Right cardiac atrium (tissue), 5 donors: ENCODE data around the gene SEPTIN1. TPM values are rescaled to one million over a fixed set of nuclear protein-coding genes. Genes with fewer than 3 reads are reported as not detected.

Experiments used
- ATAC-seq, 2 donors: fragments of 200-7000 bp; cut with Tn5 transposase; one replicate each; pipeline versions ENCODE4 v1.8.0 to v1.9.1; 2020; ENCODE audit warnings: moderate library complexity in 2 of 2, mild to moderate bottlenecking in 1 of 2
- DNase-seq, 3 donors: peaks; one replicate each; pipeline ENCODE4 v3.0.0-alpha.2; 2020
- H3K27ac ChIP-seq: one replicate; pipeline ENCODE4 v1.5.1; 2013; ENCODE audit warnings: mild to moderate bottlenecking, low read length, control low read depth, moderate library complexity
- H3K27me3 ChIP-seq: one replicate; pipeline ENCODE4 v1.6.1; 2013; ENCODE audit not compliant: control insufficient read depth, insufficient read depth
- H3K4me1 ChIP-seq: one replicate; pipeline ENCODE4 v1.6.1; 2013; ENCODE audit warnings: low read length; ENCODE audit not compliant: control insufficient read depth, insufficient read depth
- H3K4me3 ChIP-seq: one replicate; pipeline ENCODE4 v1.5.1; 2013; ENCODE audit warnings: low read length, control low read depth
- H3K9me3 ChIP-seq: one replicate; pipeline ENCODE4 v1.6.1; 2013; ENCODE audit warnings: low read length; ENCODE audit not compliant: control insufficient read depth
- WGBS: extraction: QIAGEN DNeasy Blood & Tissue Kit; methylation state at CpG from one replicate; pipeline ENCODE4 v1.1.7; 2013; 5-methylcytosine and 5-hydroxymethylcytosine counted together
- intact Hi-C, 4 donors: fragments of 100-400 bp; cut with DNase I; formaldehyde crosslinking; loops; one replicate each; pipeline versions ENCODE4 v1.11.0 to v1.14.0; 2022 to 2023
- polyA plus RNA-seq: library from polyadenylated mRNA; stranded (reverse); fragments of 200-250 nt; gene quantifications from one replicate; pipeline ENCODE4 v1.2.3, GENCODE V29; 2013
- total RNA-seq, 4 donors: library from RNA; stranded (reverse); fragmentation: NEBNext Ultra II Directional; extraction: Animal tissue kit (Norgen Biotek cat#: 25700); gene quantifications; one replicate each; pipeline ENCODE4 v1.2.1, GENCODE V29; 2021
- donor health status: healthy with polysubstance abuse.
- donor health status: DM: no; HTN: yes; CAD: no.
- donor health status: DM: no; HTN: no; CAD: no.
- donor health status: DM: no; HTN: yes; CAD: no; lungs with severe emphysema.
- donor health status: DM: yes; HTN: yes; CAD: no.

Gene SEPTIN1
- total and polyA plus RNA-seq, 5 donors: 1.1 to 3.6 (median 1.8) TPM

DNA sequence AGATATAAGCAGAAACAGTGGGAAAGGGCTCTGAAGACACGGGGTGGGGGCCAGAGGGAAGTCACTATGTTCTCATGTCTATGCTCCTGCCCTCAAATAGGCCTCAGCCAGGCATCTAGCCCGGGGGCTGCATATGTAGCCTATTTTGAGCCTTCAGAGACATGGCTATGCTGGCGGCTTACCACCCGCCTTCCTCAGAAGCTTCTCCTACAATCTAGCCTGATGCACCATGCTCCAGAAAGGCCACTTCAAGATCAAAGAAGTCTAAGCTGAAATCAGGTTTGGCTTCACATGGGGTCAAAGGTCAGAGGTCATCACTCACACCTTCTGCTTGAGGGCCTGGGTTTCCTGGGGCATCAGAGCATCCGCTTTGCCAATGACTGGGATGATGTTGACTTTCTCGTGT lies 1.6 kb downstream of the SEPTIN1 start:
- intact Hi-C loops: no loop called here
- Histone ChIP-seq H3K4me3 (no peak overlapping the region), H3K27ac (no peak overlapping the region), H3K4me1 (peaks cover 2% of the 10 kb centered on the region), H3K27me3 (no peaks in the 10 kb centered on the region), H3K9me3 (no peaks in the 10 kb centered on the region)
- ATAC-seq (no peak), DNase-seq (peak in 1 of 3 donors; percentile 12)
- WGBS: 75% methylated on average over 6 of the region's 6 CpGs

DNA sequence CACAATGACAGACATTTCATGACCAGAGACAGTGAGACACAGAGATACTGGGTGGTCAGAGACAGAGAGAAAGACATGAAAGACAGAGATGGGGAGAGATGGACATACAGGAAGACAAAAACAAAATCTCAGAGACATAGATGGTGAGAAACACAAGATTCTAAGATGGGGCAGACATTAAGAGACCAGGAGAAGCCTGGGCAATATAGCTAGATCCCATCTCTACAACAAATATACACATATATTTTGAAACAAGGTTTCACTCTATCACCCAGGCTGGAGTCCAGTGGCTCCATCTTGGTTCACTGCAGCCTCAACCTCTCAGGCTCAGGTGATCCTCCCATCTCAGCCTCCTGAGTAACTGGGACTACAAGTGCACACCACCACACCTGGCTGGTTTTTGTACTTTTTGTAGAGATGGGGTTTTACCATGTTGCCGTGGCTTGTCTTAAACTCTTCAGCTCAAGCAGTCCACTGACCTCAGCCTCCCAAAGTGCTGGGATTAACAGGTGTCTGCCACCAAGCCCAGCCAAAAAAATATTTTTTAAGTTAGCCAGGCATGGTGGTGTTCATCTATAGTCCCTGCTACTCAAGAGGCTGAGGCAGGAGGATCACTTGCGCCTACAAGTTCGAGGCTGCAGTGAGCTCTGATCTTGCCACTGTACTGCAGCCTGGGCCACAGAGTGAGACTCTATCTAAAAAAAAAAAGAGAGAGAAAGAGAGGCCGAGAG lies 2.1 kb downstream of the SEPTIN1 start:
- DNase-seq (peak in 1 of 3 donors; percentile 10), ATAC-seq (no peak)
- intact Hi-C loops: no loop called here
- no peak overlapping the region for H3K4me3 ChIP-seq
- H3K9me3 ChIP-seq: no peaks in the 10 kb centered on the region
- H3K27ac ChIP-seq: no peak overlapping the region
- 86% methylated on average over 4 of the region's 4 CpGs for WGBS
- no peaks in the 10 kb centered on the region for H3K27me3 ChIP-seq
- peaks cover 2% of the 10 kb centered on the region for H3K4me1 ChIP-seq

DNA sequence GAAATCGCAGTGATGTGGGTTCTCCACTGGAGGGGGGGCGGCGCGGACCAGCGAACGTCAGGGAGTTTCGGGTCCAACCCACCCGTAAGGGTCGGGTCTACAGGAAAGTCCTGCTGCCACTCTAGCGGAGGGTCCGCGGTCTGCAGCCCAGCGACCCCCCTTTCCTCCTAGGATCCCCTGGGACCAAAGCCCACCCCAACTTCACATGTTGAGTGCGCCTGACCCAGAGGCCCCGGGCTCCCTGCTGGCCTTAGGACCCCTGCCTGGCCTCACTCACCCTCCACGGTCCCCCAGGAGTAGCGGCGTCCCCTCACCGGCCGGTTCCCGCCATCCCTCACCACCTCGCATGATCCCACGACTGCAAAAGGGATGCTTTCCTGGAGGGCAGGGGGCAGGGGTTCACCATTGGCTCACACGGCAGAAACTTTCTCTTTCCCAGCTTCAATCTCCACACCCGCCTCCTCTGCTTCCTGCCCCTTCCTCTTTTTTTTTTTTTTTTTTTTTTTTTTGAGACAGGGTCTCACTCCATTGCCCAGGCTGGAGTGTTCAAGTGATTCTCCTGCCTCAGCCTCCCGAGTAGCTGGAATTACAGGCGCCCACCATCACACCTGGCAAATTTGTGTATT lies 3.1 kb downstream of the SEPTIN1 start:
- Histone ChIP-seq H3K4me1 (peaks cover 2% of the 10 kb centered on the region), H3K4me3 (peak overlapping the region; percentile 22), H3K9me3 (no peaks in the 10 kb centered on the region), H3K27ac (peak overlapping the region; percentile 38), H3K27me3 (no peaks in the 10 kb centered on the region)
- 25% methylated on average over 27 of the region's 27 CpGs for WGBS
- intact Hi-C loops: no loop called here
- DNase-seq (no peak), ATAC-seq (no peak)

DNA sequence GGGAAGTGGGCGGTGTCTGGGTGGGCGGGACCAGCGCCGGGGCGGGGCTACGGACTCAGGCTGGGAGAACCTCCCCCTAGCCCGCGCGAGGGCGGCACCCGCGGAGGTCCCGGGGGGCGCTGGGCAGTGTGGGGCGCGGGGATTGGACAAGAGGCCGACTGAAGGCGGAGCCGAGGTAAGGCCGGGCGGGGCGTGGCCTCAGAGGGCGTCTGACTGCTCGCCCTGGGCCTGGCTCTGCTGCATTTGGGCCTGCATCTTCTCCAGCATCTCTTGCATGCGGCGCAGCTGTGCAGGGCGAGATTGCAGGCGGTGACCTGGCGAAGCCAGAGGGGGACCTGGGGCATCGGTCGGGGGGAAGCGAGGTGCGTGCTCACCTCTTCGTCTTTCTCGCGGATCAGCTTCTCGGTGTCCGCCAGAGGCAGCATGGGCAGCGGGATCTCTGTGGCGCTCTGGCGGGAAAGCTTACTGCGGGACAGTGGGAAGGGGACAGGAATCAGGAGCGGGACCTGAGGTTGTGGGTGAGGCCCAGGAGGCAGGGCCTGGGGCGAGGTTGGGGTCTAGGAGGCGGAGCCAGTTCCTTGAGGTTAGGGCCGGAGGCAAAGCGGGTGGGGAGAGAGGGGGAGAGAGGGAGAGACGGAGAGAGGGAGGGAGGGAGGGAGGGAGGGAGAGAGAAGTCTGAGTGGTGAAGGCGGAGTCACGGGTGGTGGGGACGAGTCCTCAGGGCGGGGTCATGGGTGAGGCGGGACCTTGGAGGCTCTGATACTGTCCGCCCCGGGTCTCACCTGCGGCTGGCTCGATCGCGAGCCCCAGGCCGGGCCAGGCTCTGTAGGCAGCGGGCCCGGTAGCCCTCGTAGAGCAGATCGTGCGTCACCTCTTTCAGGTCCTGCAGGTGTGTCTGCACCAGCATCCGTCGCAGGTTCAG lies 3.9 kb downstream of the SEPTIN1 start:
- intact Hi-C loops: no loop called here
- ATAC-seq (peak; percentile 97), DNase-seq (peak; percentile 99 to 100 (median 100))
- under 1% methylated on average over 67 of the region's 67 CpGs for WGBS
- peak overlapping the region; percentile 98 for H3K27ac ChIP-seq
- H3K9me3 ChIP-seq: no peaks in the 10 kb centered on the region
- no peaks in the 10 kb centered on the region for H3K27me3 ChIP-seq
- peak overlapping the region; percentile 71 for H3K4me3 ChIP-seq
- peaks cover 2% of the 10 kb centered on the region for H3K4me1 ChIP-seq

DNA sequence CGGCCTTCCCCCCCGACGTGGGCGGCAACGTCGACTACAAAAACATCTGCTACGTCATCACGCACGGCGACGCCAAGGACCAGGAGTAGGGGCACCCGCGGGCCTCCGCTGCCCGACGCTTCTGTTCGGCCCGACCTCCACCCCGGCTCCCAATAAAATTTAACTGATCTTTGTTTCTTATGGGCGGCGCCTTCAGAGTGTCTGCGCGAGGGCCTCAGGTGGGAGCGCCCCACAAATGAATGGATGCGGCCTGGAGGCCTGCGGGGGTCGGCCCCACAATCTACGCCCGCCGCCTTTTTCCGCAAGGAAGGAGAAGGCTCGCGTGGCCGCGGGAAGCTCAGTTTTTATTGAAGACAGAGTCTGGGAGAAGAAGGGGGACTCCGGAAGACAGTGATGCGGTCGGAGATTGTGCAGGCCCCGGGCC lies 4.5 kb downstream of the SEPTIN1 start:
- H3K27ac ChIP-seq: peak overlapping the region; percentile 98
- whole genome bisulfite sequencing: under 1% methylated on average over 39 of the region's 39 CpGs

DNA sequence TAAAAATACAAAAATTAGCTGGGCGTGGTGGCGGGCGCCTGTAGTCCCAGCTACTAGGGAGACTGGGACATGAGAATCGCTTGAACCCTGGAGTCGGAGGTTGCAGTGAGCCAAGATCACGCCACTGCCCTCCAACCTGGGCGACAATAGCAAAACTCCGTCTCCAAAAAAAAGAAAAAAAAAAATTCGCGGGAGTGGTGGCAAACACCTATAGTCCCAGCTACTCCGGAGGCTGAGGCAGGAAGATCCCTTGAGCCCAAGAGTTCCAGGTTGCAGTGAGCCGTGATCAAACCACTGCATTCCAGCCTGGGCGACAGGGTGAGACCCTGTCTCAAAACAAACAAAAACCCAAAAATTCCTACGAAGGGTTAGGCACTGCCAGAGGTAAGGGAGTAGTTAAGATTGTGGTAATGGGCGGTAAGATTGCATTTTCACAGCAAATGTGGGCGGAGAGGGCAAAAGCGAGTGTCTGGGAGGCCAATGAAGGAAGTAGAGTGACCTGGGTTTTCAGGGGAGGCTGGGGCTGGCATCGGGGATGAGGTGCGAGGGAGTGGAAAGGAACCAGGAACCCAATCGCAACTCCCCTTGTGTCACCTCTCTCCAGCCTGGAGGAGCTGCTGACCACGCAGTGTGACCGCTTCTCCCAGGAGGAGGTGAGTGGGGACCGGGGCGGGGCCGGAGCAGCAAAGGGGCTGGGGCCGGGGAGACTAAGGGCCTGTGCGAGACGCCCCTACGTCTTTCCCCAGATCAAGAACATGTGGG lies 5.1 kb downstream of the SEPTIN1 start:
- peak in 1 of 3 donors; percentile 49 for DNase-seq
- intact Hi-C loops: no loop called here
- 45% methylated on average over 29 of the region's 29 CpGs for WGBS

More for the DNA sequence above, 4.5 kb downstream of the SEPTIN1 start:
- intact Hi-C loops: no loop called here
- DNase-seq (peak; percentile 97 to 99 (median 98)), ATAC-seq (peak; percentile 81)
- H3K4me1 ChIP-seq: peaks cover 2% of the 10 kb centered on the region
- peak overlapping the region; percentile 71 for H3K4me3 ChIP-seq
- no peaks in the 10 kb centered on the region for H3K9me3 ChIP-seq
- no peaks in the 10 kb centered on the region for H3K27me3 ChIP-seq

DNA sequence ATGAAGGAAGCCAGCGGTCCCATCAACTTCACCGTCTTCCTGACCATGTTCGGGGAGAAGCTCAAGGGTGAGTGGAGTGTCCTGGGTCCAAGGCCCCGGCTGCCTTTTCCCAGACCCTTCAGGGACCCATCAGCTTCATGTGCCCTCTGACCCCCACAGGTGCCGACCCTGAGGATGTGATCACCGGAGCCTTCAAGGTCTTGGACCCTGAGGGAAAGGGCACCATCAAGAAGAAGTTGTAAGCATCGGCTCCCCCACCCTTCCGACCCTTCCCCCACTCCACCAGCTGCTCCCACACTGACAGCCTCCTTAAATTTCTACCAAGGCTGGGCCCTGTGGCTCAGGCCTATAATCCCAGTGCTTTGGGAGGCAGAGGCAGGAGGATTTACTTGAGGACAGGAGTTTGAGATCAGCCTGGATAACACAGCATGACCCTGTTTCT lies 5.9 kb downstream of the SEPTIN1 start:
- no peaks in the 10 kb centered on the region for H3K27me3 ChIP-seq
- intact Hi-C loops: no loop called here
- DNase-seq (peak in 2 of 3 donors; percentile 41), ATAC-seq (no peak)
- 96% methylated on average over 8 of the region's 8 CpGs for WGBS
- H3K9me3 ChIP-seq: no peaks in the 10 kb centered on the region
- no peak overlapping the region for H3K4me3 ChIP-seq
- H3K27ac ChIP-seq: no peak overlapping the region
- peaks cover 3% of the 10 kb centered on the region for H3K4me1 ChIP-seq

More for the DNA sequence above, 5.1 kb downstream of the SEPTIN1 start:
- Histone ChIP-seq H3K4me3 (peak overlapping the region; percentile 71), H3K4me1 (peaks cover 2% of the 10 kb centered on the region), H3K9me3 (no peaks in the 10 kb centered on the region), H3K27ac (peak overlapping the region; percentile 98), H3K27me3 (no peaks in the 10 kb centered on the region)
- no peak for ATAC-seq

DNA sequence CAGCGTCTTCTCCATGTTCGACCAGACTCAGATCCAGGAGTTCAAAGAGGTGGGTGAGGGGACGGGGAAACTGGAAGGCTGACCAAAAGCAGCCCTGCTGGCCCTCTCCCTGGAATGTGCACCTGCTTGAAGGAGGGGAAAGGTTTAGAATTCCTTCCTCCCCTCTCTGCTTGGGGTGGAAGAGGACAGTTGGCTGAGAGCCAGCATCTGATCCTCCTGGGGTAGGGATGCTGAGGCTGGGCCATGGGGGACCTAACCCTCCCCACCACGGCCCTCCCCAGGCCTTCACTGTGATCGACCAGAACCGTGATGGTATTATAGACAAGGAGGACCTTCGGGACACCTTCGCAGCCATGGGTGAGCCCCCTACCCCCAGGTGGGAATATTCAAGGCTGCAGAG lies 6.5 kb downstream of the SEPTIN1 start:
- peaks cover 6% of the 10 kb centered on the region for H3K4me1 ChIP-seq
- DNase-seq: peak in 1 of 3 donors; percentile 39
- H3K27ac ChIP-seq: no peak overlapping the region
- ATAC-seq: no peak
- no peaks in the 10 kb centered on the region for H3K27me3 ChIP-seq
- intact Hi-C loops: no loop called here
- no peaks in the 10 kb centered on the region for H3K9me3 ChIP-seq
- 88% methylated on average over 8 of the region's 8 CpGs for WGBS
- no peak overlapping the region for H3K4me3 ChIP-seq

DNA sequence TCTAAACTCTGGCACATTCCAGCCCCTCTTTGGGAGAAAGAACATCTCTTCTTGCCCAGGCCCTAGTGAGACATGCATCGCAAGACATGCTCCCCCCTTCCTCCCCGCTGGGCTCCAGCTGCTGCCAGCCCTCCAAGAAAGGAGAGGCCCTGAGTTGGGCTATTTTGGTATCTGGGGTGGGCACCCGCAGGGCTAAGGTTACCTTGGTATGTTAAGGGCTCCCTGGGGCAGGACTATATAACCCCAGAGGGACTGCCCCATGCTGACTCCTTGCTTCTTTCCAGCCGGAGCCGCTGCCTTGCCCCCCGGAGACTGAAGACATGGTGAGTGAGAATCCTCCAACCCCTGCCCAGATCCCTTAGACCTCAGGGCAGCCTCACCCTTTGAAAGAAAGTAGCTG lies 7.8 kb downstream of the SEPTIN1 start, which contains the start of gene MYL11:
MYL11 (plus strand) TSS at position 265 of the 400 bp plus-strand sequence; CDS start at position 321, 56 bp downstream.
- DNase-seq (peak in 1 of 3 donors; percentile 44), ATAC-seq (no peak)
- intact Hi-C loops: no loop called here
- Histone ChIP-seq H3K4me1 (peaks cover 6% of the 10 kb centered on the region), H3K27ac (no peak within 1 kb of the TSS), H3K27me3 (no peaks in the 10 kb centered on the region), H3K4me3 (no peak within 1 kb of the TSS), H3K9me3 (no peaks in the 10 kb centered on the region)
- WGBS: 85% methylated on average over 6 of the region's 6 CpGs

DNA sequence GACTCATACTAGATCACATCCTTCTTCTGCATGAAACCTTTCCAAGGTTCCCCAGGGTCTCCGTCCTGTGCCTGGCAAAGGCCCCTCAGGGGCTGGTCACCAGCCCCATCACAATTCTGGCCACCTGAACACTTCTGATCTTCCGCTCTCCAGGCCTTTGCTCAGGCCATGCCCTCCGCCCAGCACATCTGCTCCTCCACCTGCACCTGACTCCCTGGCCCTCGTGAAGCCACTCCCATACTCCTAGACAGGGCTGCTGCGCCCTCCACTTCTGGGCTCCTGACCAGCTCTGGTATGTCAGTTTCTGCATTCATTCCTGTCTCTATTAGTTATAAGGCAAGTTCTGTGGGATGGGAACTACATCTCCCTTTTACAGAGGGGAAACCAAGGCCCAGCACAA lies 9.6 kb downstream of the SEPTIN1 start:
- H3K27me3 ChIP-seq: no peaks in the 10 kb centered on the region
- peaks cover 5% of the 10 kb centered on the region for H3K4me1 ChIP-seq
- peak in 1 of 3 donors; percentile 24 for DNase-seq
- H3K4me3 ChIP-seq: no peak overlapping the region
- intact Hi-C loops: no loop called here
- 84% methylated on average over 5 of the region's 5 CpGs for WGBS
- ATAC-seq: no peak
- H3K27ac ChIP-seq: no peak overlapping the region
- H3K9me3 ChIP-seq: no peaks in the 10 kb centered on the region
